ENCODE measurements around the gene RPTOR. TPM values are rescaled to one million over a fixed set of nuclear protein-coding genes. Genes with fewer than 3 reads are reported as not detected.

Gene RPTOR
- total RNA-seq, 1 donor from 2014 or later = 32.0 TPM

GRCh38 chr17:80935526-80935925, 390.9 kb downstream of the RPTOR start:
- FAIRE-seq (no peak), DNase-seq (ENCODE audit: low read depth) (no peak)
- H3K36me3 ChIP-seq (ENCODE audit: insufficient read depth, low read length) = peaks cover 2% of the 10 kb centered on the region
- no peaks in the 10 kb centered on the region for H3K9me3 Mint-ChIP-seq (ENCODE audit: unreplicated experiment)
- peaks cover 4% of the 10 kb centered on the region for H3K27me3 Mint-ChIP-seq (ENCODE audit: low read depth, unreplicated experiment)
- TF ChIP-seq CTCF (IDR thresholded peaks at IDR 0.05; ENCODE audit: insufficient read depth, low read depth, low read length) (no peak), EZH2 (IDR thresholded peaks at IDR 0.05; ENCODE audit: insufficient read depth, low read length) (no peak)
- H3K4me1 ChIP-seq (ENCODE audit: insufficient read depth, low read length) = peaks cover 12% of the 10 kb centered on the region
- H3K4me3 Mint-ChIP-seq (ENCODE audit: unreplicated experiment) = no peak overlapping the region
- peaks cover 5% of the 10 kb centered on the region for H4K20me1 ChIP-seq (ENCODE audit: insufficient read depth, low read length)
- H3K9me3 ChIP-seq (ENCODE audit: insufficient read depth, low read depth, low read length) = no peaks in the 10 kb centered on the region
- H3K4me3 ChIP-seq (ENCODE audit: insufficient read depth, low read depth, low read length) = no peak overlapping the region
- peaks cover 4% of the 10 kb centered on the region for H3K27me3 ChIP-seq (ENCODE audit: insufficient read depth, low read length)
- peaks cover 9% of the 10 kb centered on the region for H3K36me3 Mint-ChIP-seq (ENCODE audit: low read depth, unreplicated experiment)
- H3K9ac ChIP-seq (ENCODE audit: low read length) = no peak overlapping the region
- H3K4me1 Mint-ChIP-seq (ENCODE audit: low read depth, unreplicated experiment) = peaks cover 20% of the 10 kb centered on the region
- no peak overlapping the region for H2AFZ ChIP-seq (ENCODE audit: low read depth, low read length)
- no peaks in the 10 kb centered on the region for H3K79me2 ChIP-seq (ENCODE audit: insufficient read depth, low read length)
- H3K27ac Mint-ChIP-seq (ENCODE audit: unreplicated experiment) = no peak overlapping the region
- H3K27ac ChIP-seq (ENCODE audit: low read depth, low read length) = no peak overlapping the region
- H3K4me2 ChIP-seq (ENCODE audit: low read length) = no peak overlapping the region

DNA sequence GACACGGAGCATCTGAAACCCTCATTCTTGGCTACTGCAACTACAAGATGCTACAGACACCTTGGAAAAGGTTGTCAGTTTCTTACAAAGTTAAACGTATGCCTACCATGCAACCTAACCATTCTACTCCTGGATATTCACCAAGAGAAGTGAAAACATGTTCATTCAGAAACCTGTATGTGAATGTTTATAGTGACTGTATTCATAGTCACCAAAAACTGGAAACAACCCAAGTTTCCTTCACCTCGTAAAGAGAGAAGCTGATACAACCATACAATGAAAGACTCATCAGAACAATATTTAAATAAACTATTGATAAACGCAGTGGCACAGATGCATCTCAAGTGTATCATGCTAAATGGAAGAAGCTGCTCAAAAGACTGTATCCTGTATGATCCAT, 391.6 kb downstream of the RPTOR start:
- Mint-ChIP-seq H3K27me3 (ENCODE audit: low read depth, unreplicated experiment) (peaks cover 4% of the 10 kb centered on the region), H3K27ac (ENCODE audit: unreplicated experiment) (no peak overlapping the region), H3K4me3 (ENCODE audit: unreplicated experiment) (no peak overlapping the region), H3K4me1 (ENCODE audit: low read depth, unreplicated experiment) (peaks cover 20% of the 10 kb centered on the region), H3K36me3 (ENCODE audit: low read depth, unreplicated experiment) (peaks cover 9% of the 10 kb centered on the region), H3K9me3 (ENCODE audit: unreplicated experiment) (no peaks in the 10 kb centered on the region)
- Histone ChIP-seq H3K27ac (ENCODE audit: low read depth, low read length) (no peak overlapping the region), H3K27me3 (ENCODE audit: insufficient read depth, low read length) (peaks cover 4% of the 10 kb centered on the region), H3K36me3 (ENCODE audit: insufficient read depth, low read length) (peaks cover 2% of the 10 kb centered on the region), H3K4me1 (ENCODE audit: insufficient read depth, low read length) (peaks cover 12% of the 10 kb centered on the region), H4K20me1 (ENCODE audit: insufficient read depth, low read length) (peaks cover 5% of the 10 kb centered on the region), H3K4me3 (ENCODE audit: insufficient read depth, low read depth, low read length) (no peak overlapping the region), H3K79me2 (ENCODE audit: insufficient read depth, low read length) (no peaks in the 10 kb centered on the region), H3K4me2 (ENCODE audit: low read length) (no peak overlapping the region), H3K9ac (ENCODE audit: low read length) (no peak overlapping the region), H3K9me3 (ENCODE audit: insufficient read depth, low read depth, low read length) (no peaks in the 10 kb centered on the region), H2AFZ (ENCODE audit: low read depth, low read length) (no peak overlapping the region)
- DNase-seq (ENCODE audit: low read depth) (no peak), FAIRE-seq (no peak)
- TF ChIP-seq EZH2 (IDR thresholded peaks at IDR 0.05; ENCODE audit: insufficient read depth, low read length) = no peak
- no peak for TF ChIP-seq CTCF (IDR thresholded peaks at IDR 0.05; ENCODE audit: insufficient read depth, low read depth, low read length)

DNA sequence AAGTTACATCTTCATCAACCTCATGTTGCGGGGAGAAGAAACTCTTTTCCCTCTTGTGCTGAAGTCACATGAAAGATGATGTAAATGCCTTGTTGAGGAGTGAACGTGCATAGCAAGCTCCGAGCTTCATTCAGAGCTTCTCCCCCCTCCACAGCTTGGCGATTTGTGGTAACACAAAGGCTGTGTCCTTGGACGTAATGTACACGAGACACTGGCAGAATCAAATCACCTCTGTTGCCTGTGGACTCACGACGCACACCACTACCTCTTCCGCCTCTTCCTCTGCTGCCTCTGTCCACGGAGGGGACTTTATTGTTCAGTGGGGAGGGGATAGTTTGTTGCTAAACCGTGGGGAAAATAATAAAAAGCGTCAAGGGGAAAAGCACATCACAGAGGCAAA, 392.1 kb downstream of the RPTOR start:
- H3K9me3 ChIP-seq (ENCODE audit: insufficient read depth, low read depth, low read length) = no peaks in the 10 kb centered on the region
- no peak for TF ChIP-seq EZH2 (IDR thresholded peaks at IDR 0.05; ENCODE audit: insufficient read depth, low read length)
- no peak for TF ChIP-seq CTCF (IDR thresholded peaks at IDR 0.05; ENCODE audit: insufficient read depth, low read depth, low read length)

More for the DNA sequence above, 392.1 kb downstream of the RPTOR start:
- Histone ChIP-seq H3K4me3 (ENCODE audit: insufficient read depth, low read depth, low read length) (no peak overlapping the region), H3K36me3 (ENCODE audit: insufficient read depth, low read length) (peaks cover 2% of the 10 kb centered on the region), H3K4me1 (ENCODE audit: insufficient read depth, low read length) (peaks cover 8% of the 10 kb centered on the region), H3K27ac (ENCODE audit: low read depth, low read length) (no peak overlapping the region), H2AFZ (ENCODE audit: low read depth, low read length) (no peak overlapping the region), H3K27me3 (ENCODE audit: insufficient read depth, low read length) (peaks cover 4% of the 10 kb centered on the region), H4K20me1 (ENCODE audit: insufficient read depth, low read length) (peaks cover 6% of the 10 kb centered on the region), H3K4me2 (ENCODE audit: low read length) (no peak overlapping the region), H3K9ac (ENCODE audit: low read length) (no peak overlapping the region), H3K79me2 (ENCODE audit: insufficient read depth, low read length) (no peaks in the 10 kb centered on the region)
- Mint-ChIP-seq H3K4me1 (ENCODE audit: low read depth, unreplicated experiment) (peaks cover 16% of the 10 kb centered on the region), H3K4me3 (ENCODE audit: unreplicated experiment) (no peak overlapping the region), H3K36me3 (ENCODE audit: low read depth, unreplicated experiment) (peaks cover 9% of the 10 kb centered on the region), H3K9me3 (ENCODE audit: unreplicated experiment) (no peaks in the 10 kb centered on the region), H3K27ac (ENCODE audit: unreplicated experiment) (no peak overlapping the region), H3K27me3 (ENCODE audit: low read depth, unreplicated experiment) (peaks cover 4% of the 10 kb centered on the region)
- DNase-seq (ENCODE audit: low read depth) (no peak), FAIRE-seq (no peak)
